HG02943 (cell line): ENCODE data around the gene PIK3AP1.
"Not testable (repeated sequence)": the region's sequence is repeated elsewhere in the genome, so short reads cannot be mapped to it uniquely, and the experiment has no call there.

ENCODE experiments used
- ATAC-seq: cut with Tn5 transposase; IDR thresholded peaks from one replicate; pipeline ENCODE4 v1.9.1; 2021; ENCODE audit warnings: mild to moderate bottlenecking, low read depth, moderate library complexity; ENCODE audit not compliant: unreplicated experiment

The PIK3AP1 gene

DNA sequence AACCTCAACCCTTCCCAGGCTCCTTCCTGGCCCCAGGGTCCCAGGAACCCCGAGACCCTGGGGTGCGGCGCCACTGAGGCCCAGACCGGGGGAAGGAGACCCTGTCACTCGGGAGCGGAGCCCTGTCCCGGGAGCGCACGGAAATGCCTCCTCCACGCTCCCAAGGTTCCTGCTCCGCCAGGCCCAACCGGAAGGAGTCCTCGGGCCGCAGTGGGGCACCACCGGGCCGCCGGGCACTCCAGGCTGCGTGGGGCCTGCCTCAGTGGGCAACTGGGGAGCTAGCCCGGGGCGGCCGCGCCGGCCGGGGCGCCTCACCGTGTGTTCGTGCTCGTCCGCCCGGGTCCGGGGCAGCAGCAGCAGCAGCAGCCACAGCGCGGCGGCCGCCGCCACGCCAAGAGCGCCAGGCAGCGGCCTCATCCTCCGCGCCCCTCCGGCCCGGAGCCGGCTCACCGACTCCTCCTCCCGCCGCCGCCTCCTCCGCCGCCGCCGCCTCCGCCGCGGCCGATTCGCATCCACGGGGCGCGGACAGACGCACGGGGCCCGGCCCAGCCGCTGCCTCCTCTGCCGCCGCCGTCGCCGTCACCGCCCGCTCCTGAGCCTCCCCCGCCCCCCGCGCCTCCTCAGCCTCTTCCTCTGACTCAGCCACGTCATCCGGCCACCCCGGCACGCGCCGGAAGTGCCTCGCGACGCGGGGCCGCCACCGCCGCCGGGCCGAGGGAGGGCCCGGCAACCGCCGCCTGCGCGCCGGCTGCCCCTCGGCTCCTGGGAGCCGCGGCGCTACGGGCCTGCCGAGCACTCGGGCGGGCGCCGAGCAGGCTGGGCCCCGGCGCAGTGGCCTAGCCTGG is 133.7 kb downstream of the PIK3AP1 start, which contains the start of gene TM9SF3:
Gene TM9SF3 (minus strand): TSS at position 594 of the 845 bp plus-strand sequence. CDS start 177 bp downstream, at position 417.
- ATAC-seq, result peak; percentile 70

- no peak for ATAC-seq
These were observed 134.4 kb downstream of the PIK3AP1 start for GRCh38 chr10:96585736-96586418.

GRCh38 chr10:96584474-96584873 is 135.8 kb downstream of the PIK3AP1 start:
- ATAC-seq, result no peak

GRCh38 chr10:96584035-96584434 is 136.3 kb downstream of the PIK3AP1 start:
- no peak for ATAC-seq

DNA sequence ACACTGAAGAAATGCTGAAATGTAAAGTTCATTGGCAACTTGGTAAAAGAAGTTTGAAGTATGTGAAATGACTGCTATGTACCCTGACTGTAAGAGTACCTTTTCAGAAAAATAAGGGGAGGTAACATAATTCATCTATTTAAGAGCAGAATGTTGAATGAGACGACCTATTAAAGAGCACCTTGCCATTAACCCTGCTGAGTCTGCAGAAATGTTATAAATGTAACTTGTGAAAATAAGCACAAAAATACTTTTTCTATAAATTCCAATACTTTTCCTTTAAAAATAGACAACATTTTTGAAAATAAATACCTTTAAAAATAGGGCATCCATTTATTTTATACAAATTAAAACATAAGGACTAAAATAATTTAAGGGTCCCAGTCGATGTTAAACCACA is 141.2 kb downstream of the PIK3AP1 start:
- ATAC-seq, result no peak

DNA sequence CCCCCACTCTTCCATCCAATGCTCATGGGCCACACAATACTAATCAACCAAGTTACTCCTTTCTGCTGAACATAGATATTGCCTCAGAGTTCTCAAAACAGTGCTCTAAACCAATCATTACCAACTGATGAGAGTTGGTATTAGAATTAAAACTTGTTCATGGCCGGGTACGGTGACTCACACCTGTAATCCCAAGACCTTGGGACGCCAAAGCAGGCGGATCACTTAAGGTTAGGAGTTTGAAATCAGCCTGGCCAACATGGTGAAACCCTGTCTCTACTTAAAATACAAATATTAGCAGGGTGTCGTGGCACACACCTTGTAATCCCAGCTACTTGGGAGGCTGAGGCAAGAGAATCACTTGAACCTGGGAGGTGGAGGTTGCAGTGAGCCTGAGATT is 141.7 kb downstream of the PIK3AP1 start:
- ATAC-seq, result no peak

- no peak for ATAC-seq
These were observed 142.3 kb downstream of the PIK3AP1 start for GRCh38 chr10:96578022-96578421.

- ATAC-seq, result no peak
These were observed 143.2 kb downstream of the PIK3AP1 start for GRCh38 chr10:96577069-96577468.

GRCh38 chr10:96576277-96576980 is 143.9 kb downstream of the PIK3AP1 start:
- ATAC-seq, result no peak

GRCh38 chr10:96574564-96574963 is 145.8 kb downstream of the PIK3AP1 start:
- ATAC-seq, result not testable (repeated sequence)

DNA sequence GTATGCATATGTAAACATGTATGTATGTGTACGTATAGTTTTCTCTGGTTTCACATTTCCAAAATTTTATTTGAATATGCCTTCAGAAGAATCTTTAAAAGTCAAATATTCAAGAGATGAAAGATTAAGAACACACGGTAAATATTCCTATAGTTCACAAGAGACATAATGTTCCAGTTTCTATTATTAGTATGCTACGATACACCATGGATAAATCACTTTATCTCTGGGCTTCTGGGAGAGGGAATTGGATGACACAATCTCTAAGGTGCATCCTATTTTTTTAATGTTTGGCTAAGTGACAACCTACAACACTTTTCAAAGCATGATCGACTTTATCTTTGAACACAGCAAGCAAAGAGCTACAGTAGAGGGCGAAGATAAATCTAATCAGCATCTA is 147.3 kb downstream of the PIK3AP1 start:
- no peak for ATAC-seq

GRCh38 chr10:96570983-96571964 is 149.0 kb downstream of the PIK3AP1 start:
- ATAC-seq, result no peak

DNA sequence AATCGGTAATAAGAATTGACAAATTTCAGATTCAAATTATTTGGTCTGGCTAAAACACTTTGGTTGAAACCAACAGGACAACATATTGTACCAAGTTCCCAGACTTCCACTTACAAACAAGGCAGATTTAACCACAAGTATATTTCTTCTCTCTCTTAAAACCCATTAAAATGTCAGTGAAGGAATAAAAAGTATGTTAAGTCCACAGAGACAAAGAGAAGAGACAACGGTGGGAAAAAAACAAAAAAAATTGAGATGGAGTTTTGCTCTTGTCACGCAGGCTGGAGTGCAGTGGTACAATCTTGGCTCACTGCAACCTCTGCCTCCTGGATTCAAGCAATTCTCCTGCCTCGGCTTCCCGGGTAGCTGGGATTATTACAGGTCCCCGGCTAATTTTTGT is 149.8 kb downstream of the PIK3AP1 start:
- ATAC-seq, result no peak

DNA sequence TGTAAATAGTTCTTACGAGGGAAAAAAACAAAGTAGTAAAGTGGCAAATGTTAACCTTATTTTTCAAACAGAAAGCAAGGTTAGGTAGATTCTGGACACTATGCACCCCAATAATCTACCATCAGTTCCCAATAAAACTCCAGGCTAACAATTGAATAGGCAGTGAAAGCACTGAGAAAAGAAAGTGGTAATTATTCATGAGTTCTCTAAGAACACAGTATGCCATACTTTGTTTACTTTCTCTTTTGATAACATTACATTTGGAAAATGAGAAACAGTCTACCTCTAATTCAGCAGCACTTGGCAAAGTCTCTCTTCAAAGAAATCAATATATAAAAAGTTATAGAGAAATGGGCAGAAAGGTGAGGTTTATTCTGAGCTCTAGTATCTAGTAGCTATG is 151.9 kb downstream of the PIK3AP1 start:
- no peak for ATAC-seq

DNA sequence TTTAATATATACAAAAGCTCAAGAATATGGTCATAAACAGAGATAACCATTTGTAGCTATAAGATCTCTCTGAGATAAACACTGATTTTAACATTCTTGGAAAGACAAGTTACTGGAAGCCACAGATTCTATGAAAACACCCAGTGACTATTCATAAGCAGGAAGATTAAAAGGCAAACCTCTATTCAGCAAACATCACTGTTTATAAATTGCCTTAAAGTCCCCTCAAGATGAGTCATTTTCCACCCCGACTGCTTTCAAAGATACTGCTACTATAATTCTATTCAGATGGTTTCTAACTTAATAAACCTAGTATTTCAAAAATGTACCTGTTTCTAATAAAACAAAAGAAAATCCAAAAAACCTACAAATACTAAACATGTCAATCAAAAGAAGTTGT is 154.5 kb downstream of the PIK3AP1 start:
- no peak for ATAC-seq

GRCh38 chr10:96560966-96561887 is 159.1 kb downstream of the PIK3AP1 start:
- no peak for ATAC-seq

- ATAC-seq, result no peak
These were observed 159.8 kb downstream of the PIK3AP1 start for GRCh38 chr10:96560489-96560888.

DNA sequence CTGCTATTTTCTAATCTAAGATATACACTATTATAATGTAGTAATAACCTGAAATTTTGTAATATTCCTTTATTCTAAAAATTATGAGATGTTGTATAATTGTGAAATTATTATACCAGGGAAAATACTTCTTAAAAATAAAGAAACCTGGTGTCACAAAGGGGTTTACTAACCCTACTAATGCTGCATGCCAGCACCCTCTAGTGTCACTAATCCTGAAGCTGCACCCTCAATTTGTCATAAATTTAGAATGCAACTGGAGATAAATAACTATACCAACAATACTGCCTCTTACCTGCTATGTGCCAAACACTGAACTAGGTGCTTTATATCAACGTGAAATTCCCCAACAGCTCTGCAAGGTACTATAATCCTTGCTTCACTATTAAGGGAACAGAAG is 164.3 kb downstream of the PIK3AP1 start:
- no peak for ATAC-seq

GRCh38 chr10:96555330-96555729 is 165.0 kb downstream of the PIK3AP1 start:
- ATAC-seq, result no peak
